Thymus (tissue), 11 donors: ENCODE results near the gene CENPK. TPM values are rescaled to one million over a fixed set of nuclear protein-coding genes. Genes with fewer than 3 reads are reported as not detected.
"Not testable (repeated sequence)": the region's sequence is repeated elsewhere in the genome, so short reads cannot be mapped to it uniquely, and the experiment has no call there.

ENCODE experiments used
- DNase-seq, 9 donors: peaks; one replicate each; pipeline ENCODE4 v3.0.0-alpha.2; 2013; ENCODE audit warnings: low spot score in 9 of 9, low read depth in 6 of 9, missing footprints in 1 of 9
- H3K27ac ChIP-seq, 2 donors: one replicate each; pipeline ENCODE4 v1.5.1; 2013; ENCODE audit warnings: control low read depth in 1 of 2, low read depth in 1 of 2, low read length in 1 of 2, mild to moderate bottlenecking in 1 of 2, moderate library complexity in 1 of 2
- H3K27me3 ChIP-seq, 2 donors: one replicate each; pipeline ENCODE4 v1.5.1; 2013; ENCODE audit warnings: low read length in 1 of 2; ENCODE audit not compliant: control insufficient read depth in 2 of 2, insufficient read depth in 1 of 2
- H3K36me3 ChIP-seq, 2 donors: one replicate each; pipeline ENCODE4 v1.5.1; 2013; ENCODE audit warnings: low read length in 1 of 2, mild to moderate bottlenecking in 1 of 2, moderate library complexity in 1 of 2; ENCODE audit not compliant: control insufficient read depth in 2 of 2, insufficient read depth in 2 of 2
- H3K4me1 ChIP-seq, 2 donors: one replicate each; pipeline ENCODE4 v1.5.1; 2013; ENCODE audit warnings: low read length in 2 of 2; ENCODE audit not compliant: control insufficient read depth in 2 of 2, insufficient read depth in 2 of 2
- H3K4me3 ChIP-seq, 2 donors: one replicate each; pipeline ENCODE4 v1.5.1; 2013; ENCODE audit warnings: low read length in 2 of 2, control low read depth in 1 of 2, mild to moderate bottlenecking in 1 of 2
- H3K9me3 ChIP-seq, 2 donors: one replicate each; pipeline ENCODE4 v1.5.1; 2013; ENCODE audit warnings: low read length in 1 of 2, mild to moderate bottlenecking in 1 of 2; ENCODE audit not compliant: control insufficient read depth in 2 of 2, insufficient read depth in 1 of 2
- WGBS: extraction: QIAGEN DNeasy Blood & Tissue Kit; methylation state at CpG from one replicate; pipeline ENCODE4 v1.1.7; 2013; 5-methylcytosine and 5-hydroxymethylcytosine counted together
- polyA plus RNA-seq: library from polyadenylated mRNA; stranded (reverse); fragments of 200-250 nt; gene quantifications from one replicate; pipeline ENCODE4 v1.2.3, GENCODE V29; 2013
- total RNA-seq: library from RNA; stranded (reverse); fragments of 120-200 nt; gene quantifications from one replicate; pipeline ENCODE4 v1.2.4, GENCODE V29; 2013
- donor health status: healthy.

Gene CENPK
- total and polyA plus RNA-seq, 2 donors = 23.1 to 44.9 TPM

DNA sequence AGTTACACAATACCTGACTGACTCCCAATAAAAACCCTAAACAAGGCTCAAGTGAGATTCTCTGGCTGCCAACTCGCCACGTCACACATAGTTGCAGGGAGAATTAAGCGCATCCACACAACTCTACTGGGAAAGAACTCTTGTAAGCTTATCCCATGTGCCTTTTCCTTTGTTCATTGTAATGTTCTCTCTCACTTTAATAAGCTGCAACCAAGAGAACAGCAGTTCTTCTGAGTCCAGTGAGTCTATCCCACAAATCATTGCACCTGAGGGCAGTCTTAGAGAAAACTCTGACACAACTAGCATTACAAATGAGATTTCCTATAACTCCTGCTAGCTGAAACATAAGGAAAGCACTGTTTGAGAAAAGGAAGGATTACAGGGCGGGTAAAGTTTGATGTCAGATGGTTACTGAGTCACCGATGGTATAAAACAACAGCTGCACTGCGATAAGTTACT, 27.4 kb downstream of the CENPK start:
- no peaks in the 10 kb centered on the region for H3K4me1 ChIP-seq
- peaks cover 11 to 21% of the 10 kb centered on the region in 2 donors for H3K36me3 ChIP-seq
- no peak overlapping the region for H3K27ac ChIP-seq
- 98% methylated on average over 6 of the region's 6 CpGs for WGBS
- DNase-seq = no peak
- H3K4me3 ChIP-seq = no peak overlapping the region
- no peaks in the 10 kb centered on the region for H3K27me3 ChIP-seq
- H3K9me3 ChIP-seq = no peaks in the 10 kb centered on the region

DNA sequence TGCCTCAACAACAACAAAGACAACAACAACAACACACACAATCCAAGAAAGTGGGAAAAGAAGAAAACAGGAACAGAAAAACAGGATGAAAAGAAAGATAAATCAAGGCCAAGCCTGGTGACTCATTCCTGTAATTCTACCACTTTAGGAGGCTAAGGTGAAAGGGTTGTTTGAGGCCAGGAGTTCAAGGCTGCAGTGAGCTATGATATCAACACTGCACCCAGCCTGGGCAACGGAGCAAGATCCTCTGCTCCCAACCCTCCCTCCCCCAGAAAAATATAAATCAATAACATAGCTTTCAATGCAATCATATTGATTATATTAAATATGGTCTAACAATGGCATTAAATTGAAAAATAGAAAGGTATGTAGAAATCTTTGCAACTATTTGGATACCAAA, 32.1 kb downstream of the CENPK start:
- H3K27ac ChIP-seq = no peak overlapping the region
- H3K9me3 ChIP-seq = no peaks in the 10 kb centered on the region
- no peaks in the 10 kb centered on the region for H3K4me1 ChIP-seq
- H3K27me3 ChIP-seq = no peaks in the 10 kb centered on the region
- 98% methylated on average over 1 of the region's 1 CpG for WGBS
- H3K4me3 ChIP-seq = no peak overlapping the region
- no peak for DNase-seq
- peaks cover 0 to 17% of the 10 kb centered on the region in 2 donors for H3K36me3 ChIP-seq

DNA sequence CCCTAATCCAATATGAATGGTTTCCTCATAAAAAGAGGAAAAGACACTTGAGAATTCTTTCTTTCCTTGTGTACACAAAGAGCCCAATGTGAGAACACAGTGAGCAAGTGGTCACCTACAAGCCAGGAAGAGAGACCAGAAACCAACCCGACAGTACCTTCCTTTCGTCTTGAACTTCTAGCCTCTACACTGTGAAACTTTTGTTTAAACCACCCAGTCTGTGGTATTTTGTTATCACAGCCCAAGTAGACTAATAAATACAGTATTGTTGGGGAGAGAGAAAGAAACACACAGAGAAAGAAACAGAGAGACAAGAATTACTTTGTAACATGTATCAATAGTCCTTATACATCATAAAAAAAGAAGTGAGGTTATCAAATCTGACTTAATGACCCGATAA, 37.2 kb downstream of the CENPK start:
- 98% methylated on average over 3 of the region's 3 CpGs for WGBS
- H3K36me3 ChIP-seq = peaks cover 0 to 18% of the 10 kb centered on the region in 2 donors
- H3K9me3 ChIP-seq = no peaks in the 10 kb centered on the region
- H3K4me1 ChIP-seq = no peaks in the 10 kb centered on the region
- no peak overlapping the region for H3K27ac ChIP-seq
- no peaks in the 10 kb centered on the region for H3K27me3 ChIP-seq
- no peak overlapping the region for H3K4me3 ChIP-seq
- no peak for DNase-seq

DNA sequence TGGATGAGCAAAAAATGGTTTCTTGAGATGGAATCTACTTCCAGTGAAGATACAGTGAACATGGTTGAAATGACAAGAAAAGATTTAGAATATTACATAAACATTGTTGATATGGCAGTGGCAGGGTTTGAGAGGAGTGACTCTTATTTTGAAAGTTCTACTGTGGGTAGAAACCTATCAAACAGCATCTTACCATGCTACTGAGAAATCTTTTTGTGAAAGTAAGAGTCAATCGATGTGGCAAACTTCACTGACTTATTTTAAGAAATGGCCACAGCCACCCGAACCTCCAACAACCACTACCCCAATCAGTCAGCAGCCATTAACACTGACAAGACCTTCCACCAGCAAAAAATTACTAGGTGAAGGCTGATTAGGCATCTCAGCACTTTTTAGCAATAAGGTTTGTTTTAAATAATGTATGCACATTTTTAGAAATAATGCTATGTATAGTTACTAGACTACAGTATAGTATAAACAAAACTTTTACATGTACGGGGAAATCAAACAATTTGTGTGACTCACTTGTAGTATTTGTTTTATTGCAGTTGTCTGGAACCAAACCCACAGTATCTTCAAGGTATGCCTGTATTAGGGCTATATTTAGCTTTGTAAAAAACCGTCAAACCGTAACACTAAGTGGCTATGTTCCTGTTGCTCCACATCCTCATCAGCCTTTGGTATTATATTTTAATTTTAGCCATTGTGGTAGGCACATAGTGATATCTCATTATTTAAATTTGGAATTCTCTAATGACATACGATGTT, 50.6 kb downstream of the CENPK start:
- H3K4me1 ChIP-seq = no peaks in the 10 kb centered on the region
- H3K27me3 ChIP-seq = no peaks in the 10 kb centered on the region
- DNase-seq = no peak

DNA sequence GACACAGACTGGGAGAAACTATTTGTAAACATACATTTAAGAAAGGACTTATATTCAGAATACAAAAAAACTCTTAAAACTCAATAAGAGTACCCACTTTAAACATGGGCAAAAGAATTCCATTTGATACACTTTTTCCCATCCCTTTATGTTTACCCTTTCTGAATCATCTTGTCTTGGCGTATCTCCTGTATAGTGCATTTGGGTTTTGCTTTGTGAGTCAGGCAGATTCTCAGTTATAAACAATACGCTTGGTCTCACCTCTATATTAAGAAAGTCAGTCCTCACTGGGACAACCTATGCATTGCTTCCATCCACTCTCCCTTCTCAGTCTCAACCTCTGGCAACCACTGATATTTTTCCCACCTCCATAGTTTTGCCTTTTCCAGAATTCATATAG, 54.0 kb downstream of the CENPK start:
- Histone ChIP-seq H3K27ac (no peak overlapping the region), H3K27me3 (no peaks in the 10 kb centered on the region), H3K4me1 (no peaks in the 10 kb centered on the region), H3K36me3 (no peaks in the 10 kb centered on the region), H3K9me3 (no peaks in the 10 kb centered on the region), H3K4me3 (no peak overlapping the region)
- DNase-seq = no peak
- 98% methylated on average over 2 of the region's 2 CpGs for WGBS

More for the DNA sequence above, 50.6 kb downstream of the CENPK start:
- H3K27ac ChIP-seq = no peak overlapping the region
- no peaks in the 10 kb centered on the region for H3K36me3 ChIP-seq
- 93% methylated on average over 6 of the region's 6 CpGs for WGBS
- H3K4me3 ChIP-seq = no peak overlapping the region
- no peaks in the 10 kb centered on the region for H3K9me3 ChIP-seq

DNA sequence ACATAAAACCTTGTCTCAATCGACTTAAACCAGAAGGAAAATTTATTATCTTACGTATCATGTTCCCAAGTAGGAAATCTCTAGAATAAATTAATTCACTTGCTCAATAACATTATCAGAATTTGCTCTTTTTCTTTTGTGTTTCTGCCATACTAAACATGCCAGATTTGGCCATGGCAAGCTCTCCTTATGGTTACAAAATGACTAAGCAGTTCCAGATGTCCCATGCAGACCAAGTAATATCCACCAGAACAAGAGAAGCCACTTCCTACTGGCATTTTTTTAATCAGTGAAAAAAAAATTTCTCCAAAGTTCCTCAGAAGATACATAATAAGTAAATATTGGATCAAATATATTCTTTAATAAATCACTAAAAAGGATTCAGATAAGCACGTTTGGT, 56.0 kb downstream of the CENPK start:
- peaks cover 0 to under 1% of the 10 kb centered on the region in 2 donors for H3K36me3 ChIP-seq
- no peaks in the 10 kb centered on the region for H3K27me3 ChIP-seq
- no peak for DNase-seq
- 88% methylated on average over 3 of the region's 3 CpGs for WGBS
- H3K4me1 ChIP-seq = no peaks in the 10 kb centered on the region
- no peaks in the 10 kb centered on the region for H3K9me3 ChIP-seq
- no peak overlapping the region for H3K4me3 ChIP-seq
- no peak overlapping the region for H3K27ac ChIP-seq

DNA sequence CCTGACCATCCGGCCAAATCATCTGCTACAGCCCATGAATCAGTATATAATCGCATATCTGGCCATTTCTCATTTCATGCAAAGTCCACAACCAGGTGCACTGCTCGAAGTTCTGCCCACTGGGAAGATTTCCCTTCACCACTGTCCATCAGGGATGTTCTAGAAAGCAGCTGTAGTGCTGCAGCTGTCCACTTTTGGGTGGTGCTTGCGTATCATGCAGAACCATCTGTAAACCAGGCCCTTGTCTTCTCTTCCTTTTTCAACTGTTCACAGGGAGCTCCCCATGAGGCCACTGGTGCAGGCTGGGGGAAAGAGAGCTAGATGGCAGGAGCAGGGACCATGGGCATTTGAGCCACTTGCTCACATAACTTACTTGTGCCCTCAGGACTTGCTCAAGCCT, 73.8 kb downstream of the CENPK start:
- Histone ChIP-seq H3K4me3 (no peak overlapping the region), H3K4me1 (no peaks in the 10 kb centered on the region), H3K9me3 (no peaks in the 10 kb centered on the region), H3K27me3 (no peaks in the 10 kb centered on the region), H3K27ac (no peak overlapping the region), H3K36me3 (no peaks in the 10 kb centered on the region)
- 98% methylated on average over 4 of the region's 4 CpGs for WGBS
- no peak for DNase-seq

DNA sequence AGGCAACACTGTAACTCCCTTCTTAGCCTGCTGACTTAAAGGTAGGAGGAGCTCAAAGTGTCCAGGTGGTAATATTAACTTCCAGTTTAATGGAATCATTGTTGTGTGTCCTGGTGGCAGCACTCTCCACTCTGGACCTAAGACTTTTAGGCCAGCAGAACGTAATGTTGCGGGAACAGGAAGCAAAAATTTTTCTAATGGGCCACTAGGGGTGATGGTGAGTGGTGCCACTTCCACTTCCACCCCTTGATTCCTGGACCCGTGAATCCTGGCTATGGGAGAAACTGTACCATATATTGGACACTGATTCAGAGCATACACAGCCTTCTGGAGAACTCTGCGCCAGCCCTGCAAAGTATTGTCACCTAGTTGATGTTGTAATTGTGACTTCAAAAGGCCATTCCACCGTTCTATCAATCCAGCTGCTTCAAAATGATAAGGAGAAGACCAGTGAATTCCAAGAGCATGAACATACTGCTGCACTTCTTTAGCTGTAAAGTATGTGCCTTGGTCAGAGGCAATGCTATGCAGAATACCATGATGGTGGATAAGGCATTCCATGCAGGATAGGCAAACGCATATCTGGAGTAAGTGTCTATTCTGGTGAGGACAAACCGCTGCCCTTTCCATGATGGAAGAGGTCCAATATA, 74.8 kb downstream of the CENPK start:
- H3K36me3 ChIP-seq, H3K4me1 ChIP-seq, H3K4me3 ChIP-seq, H3K27ac ChIP-seq, DNase-seq, H3K27me3 ChIP-seq, H3K9me3 ChIP-seq: not testable (repeated sequence)
- 93% methylated on average over 7 of the region's 7 CpGs for WGBS

DNA sequence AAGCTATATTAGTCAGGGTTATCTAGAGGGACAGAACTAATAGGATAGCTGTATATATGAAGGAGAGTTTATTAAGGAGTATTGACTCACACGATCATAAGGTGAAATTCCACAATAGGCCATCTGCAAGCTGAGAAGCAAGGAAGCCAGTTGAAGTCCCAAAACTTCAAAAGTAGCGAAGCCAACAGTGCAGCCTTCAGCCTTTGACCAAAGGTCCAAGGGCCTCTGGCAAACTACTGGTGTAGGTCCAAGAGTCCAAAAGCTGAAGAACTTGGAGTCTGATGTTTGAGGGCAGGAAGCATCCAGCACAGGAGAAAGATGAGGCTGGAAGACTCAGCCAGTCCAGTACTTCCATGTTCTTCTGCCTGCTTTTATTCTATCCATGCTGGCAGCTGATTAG, 76.2 kb downstream of the CENPK start:
- DNase-seq, H3K4me3 ChIP-seq, H3K27ac ChIP-seq, H3K36me3 ChIP-seq, H3K9me3 ChIP-seq, H3K4me1 ChIP-seq, H3K27me3 ChIP-seq: not testable (repeated sequence)
- WGBS = 100% methylated on average over 2 of the region's 2 CpGs
